ENCODE results near the gene HRNR. TPM values are rescaled to one million over a fixed set of nuclear protein-coding genes. Genes with fewer than 3 reads are reported as not detected.
"Not testable (repeated sequence)": the region's sequence is repeated elsewhere in the genome, so short reads cannot be mapped to it uniquely, and the experiment has no call there.

HRNR gene
- polyA plus RNA-seq, 1 donor from 2014 or later: not detected

- H3F3A ChIP-seq (ENCODE audit: insufficient read depth, low read length, poor library complexity, severe bottlenecking); H2AFZ ChIP-seq (ENCODE audit: low read depth, low read length); H3K9me3 ChIP-seq (ENCODE audit: low read length); H3K4me3 ChIP-seq (ENCODE audit: low read length); H4K20me1 ChIP-seq (ENCODE audit: insufficient read depth); H3K9ac ChIP-seq (ENCODE audit: low read length); H3K27ac ChIP-seq (ENCODE audit: low read length); H3K27me3 ChIP-seq (ENCODE audit: insufficient read depth, low read depth, low read length); H3K79me2 ChIP-seq (replicated peaks; ENCODE audit: insufficient read depth, low read length); H3K36me3 ChIP-seq (ENCODE audit: insufficient read depth, low read length); H3K4me2 ChIP-seq (ENCODE audit: low read length); H3K9me2 ChIP-seq (ENCODE audit: insufficient read depth, low read length): not testable (repeated sequence)
Measured at GRCh38 chr1:152219438-152219837, 4.6 kb downstream of the HRNR start.

DNA sequence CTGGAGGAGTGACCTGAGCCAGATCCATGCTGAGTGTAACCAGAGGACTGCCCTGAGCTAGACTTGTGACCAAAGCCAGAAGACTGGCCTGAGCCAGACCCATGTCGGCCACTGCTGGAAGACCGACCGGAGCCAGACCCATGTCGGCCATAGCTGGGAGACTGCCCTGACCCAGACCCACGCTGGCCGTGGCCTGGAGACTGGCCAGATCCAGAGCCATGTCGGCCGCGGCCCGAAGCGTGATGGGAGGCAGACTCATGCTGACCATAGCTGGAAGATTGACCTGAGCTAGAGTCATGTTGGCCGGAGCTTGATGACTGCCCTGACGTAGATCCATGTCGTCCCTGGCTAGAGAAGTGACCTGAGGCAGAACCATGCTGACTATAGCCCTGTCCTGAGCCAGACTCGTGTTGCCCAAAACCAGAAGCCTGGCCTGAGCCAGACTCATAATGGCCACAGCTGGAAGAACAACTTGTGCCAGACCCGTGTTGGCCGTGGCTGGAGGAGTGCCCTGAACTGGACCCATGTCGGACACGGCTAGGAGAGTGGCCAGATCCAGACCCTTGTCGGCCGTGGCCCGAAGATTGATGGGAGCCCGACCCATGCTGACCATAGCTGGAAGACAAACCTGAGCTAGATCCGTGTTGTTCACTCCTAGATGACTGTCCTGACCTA lies 5.1 kb downstream of the HRNR start:
- H3K4me2 ChIP-seq (ENCODE audit: low read length): no peak overlapping the region

DNA sequence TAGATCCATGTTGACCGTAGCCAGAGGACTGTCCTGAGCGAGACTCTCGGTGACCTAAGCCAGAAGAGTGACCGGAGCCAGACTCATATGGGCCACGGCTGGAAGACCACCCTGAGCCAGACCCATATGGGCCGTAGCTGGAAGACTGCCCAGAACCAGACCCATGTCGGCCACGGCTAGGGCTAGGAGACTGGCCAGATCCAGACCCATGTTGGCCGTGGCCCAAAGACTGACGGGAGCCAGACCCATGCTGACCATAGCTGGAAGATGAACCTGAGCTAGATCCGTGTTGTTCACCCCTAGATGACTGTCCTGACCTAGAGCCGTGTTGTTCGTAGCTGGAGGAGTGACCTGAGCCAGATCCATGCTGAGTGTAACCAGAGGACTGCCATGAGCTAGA lies 8.4 kb downstream of the HRNR start:
- not testable (repeated sequence) for H3K27ac ChIP-seq (ENCODE audit: low read length); H3K9me3 ChIP-seq (ENCODE audit: low read length); H3K9ac ChIP-seq (ENCODE audit: low read length)

More for the DNA sequence above, 5.1 kb downstream of the HRNR start:
- Histone ChIP-seq H3K9ac (ENCODE audit: low read length) (no peak overlapping the region), H3F3A (ENCODE audit: insufficient read depth, low read length, poor library complexity, severe bottlenecking) (no peaks in the 10 kb centered on the region), H3K9me2 (ENCODE audit: insufficient read depth, low read length) (no peaks in the 10 kb centered on the region), H3K36me3 (ENCODE audit: insufficient read depth, low read length) (no peaks in the 10 kb centered on the region), H3K9me3 (ENCODE audit: low read length) (no peaks in the 10 kb centered on the region), H3K27me3 (ENCODE audit: insufficient read depth, low read depth, low read length) (no peaks in the 10 kb centered on the region), H3K27ac (ENCODE audit: low read length) (no peak overlapping the region), H3K4me3 (ENCODE audit: low read length) (no peak overlapping the region), H3K79me2 (replicated peaks; ENCODE audit: insufficient read depth, low read length) (no peaks in the 10 kb centered on the region), H4K20me1 (ENCODE audit: insufficient read depth) (no peaks in the 10 kb centered on the region), H2AFZ (ENCODE audit: low read depth, low read length) (no peak overlapping the region)
- TF ChIP-seq, protein P1, sequence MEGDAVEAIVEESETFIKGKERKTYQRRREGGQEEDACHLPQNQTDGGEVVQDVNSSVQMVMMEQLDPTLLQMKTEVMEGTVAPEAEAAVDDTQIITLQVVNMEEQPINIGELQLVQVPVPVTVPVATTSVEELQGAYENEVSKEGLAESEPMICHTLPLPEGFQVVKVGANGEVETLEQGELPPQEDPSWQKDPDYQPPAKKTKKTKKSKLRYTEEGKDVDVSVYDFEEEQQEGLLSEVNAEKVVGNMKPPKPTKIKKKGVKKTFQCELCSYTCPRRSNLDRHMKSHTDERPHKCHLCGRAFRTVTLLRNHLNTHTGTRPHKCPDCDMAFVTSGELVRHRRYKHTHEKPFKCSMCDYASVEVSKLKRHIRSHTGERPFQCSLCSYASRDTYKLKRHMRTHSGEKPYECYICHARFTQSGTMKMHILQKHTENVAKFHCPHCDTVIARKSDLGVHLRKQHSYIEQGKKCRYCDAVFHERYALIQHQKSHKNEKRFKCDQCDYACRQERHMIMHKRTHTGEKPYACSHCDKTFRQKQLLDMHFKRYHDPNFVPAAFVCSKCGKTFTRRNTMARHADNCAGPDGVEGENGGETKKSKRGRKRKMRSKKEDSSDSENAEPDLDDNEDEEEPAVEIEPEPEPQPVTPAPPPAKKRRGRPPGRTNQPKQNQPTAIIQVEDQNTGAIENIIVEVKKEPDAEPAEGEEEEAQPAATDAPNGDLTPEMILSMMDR (IDR thresholded peaks at IDR 0.05; ENCODE audit: poor library complexity, severe bottlenecking): no peak
- TF ChIP-seq SMC3 (conservative IDR thresholded peaks at IDR 0.05; ENCODE audit: poor library complexity): no peak

GRCh38 chr1:152214911-152215310 lies 9.1 kb downstream of the HRNR start:
- not testable (repeated sequence) for H3K27ac ChIP-seq (ENCODE audit: low read length); H3K9me2 ChIP-seq (ENCODE audit: insufficient read depth, low read length); H4K20me1 ChIP-seq (ENCODE audit: insufficient read depth); H3K27me3 ChIP-seq (ENCODE audit: insufficient read depth, low read depth, low read length); H3K4me2 ChIP-seq (ENCODE audit: low read length); H3K9me3 ChIP-seq (ENCODE audit: low read length); H3K4me3 ChIP-seq (ENCODE audit: low read length); H3K79me2 ChIP-seq (replicated peaks; ENCODE audit: insufficient read depth, low read length); H3K9ac ChIP-seq (ENCODE audit: low read length); H3K36me3 ChIP-seq (ENCODE audit: insufficient read depth, low read length); H3F3A ChIP-seq (ENCODE audit: insufficient read depth, low read length, poor library complexity, severe bottlenecking); H2AFZ ChIP-seq (ENCODE audit: low read depth, low read length)

More for the DNA sequence above, 8.4 kb downstream of the HRNR start:
- H3K9me2 ChIP-seq (ENCODE audit: insufficient read depth, low read length); H3K4me3 ChIP-seq (ENCODE audit: low read length); H3K79me2 ChIP-seq (replicated peaks; ENCODE audit: insufficient read depth, low read length); H3K4me2 ChIP-seq (ENCODE audit: low read length); H3K27me3 ChIP-seq (ENCODE audit: insufficient read depth, low read depth, low read length); H2AFZ ChIP-seq (ENCODE audit: low read depth, low read length); H3K36me3 ChIP-seq (ENCODE audit: insufficient read depth, low read length); H3F3A ChIP-seq (ENCODE audit: insufficient read depth, low read length, poor library complexity, severe bottlenecking); H4K20me1 ChIP-seq (ENCODE audit: insufficient read depth): not testable (repeated sequence)

DNA sequence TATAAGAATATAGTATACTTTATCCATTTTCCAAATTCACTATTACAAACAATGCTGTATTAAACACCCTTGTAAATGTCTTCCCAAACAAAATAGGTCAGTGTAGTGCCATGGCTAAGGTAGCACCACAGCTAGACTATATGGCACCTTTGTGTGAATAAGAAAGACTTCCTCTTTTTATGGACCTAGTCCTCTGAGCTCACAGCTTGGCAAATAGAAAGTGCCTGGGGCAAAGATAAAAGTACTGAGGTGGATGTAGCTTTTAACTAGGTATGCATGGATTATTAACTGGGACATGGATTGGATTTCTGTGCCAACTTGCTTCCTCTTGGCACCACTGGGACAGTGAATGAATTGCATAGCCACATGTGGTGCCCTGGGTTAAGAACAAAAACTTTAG lies 25.0 kb downstream of the HRNR start:
- Histone ChIP-seq H3K9me3 (ENCODE audit: low read length) (no peaks in the 10 kb centered on the region), H3K36me3 (ENCODE audit: insufficient read depth, low read length) (no peaks in the 10 kb centered on the region), H3K9ac (ENCODE audit: low read length) (no peak overlapping the region)
- TF ChIP-seq RAD21 (conservative IDR thresholded peaks at IDR 0.05) (no peak), REST (IDR thresholded peaks at IDR 0.05; ENCODE audit: borderline replicate concordance) (no peak), EZH2 (IDR thresholded peaks at IDR 0.05; ENCODE audit: borderline replicate concordance, insufficient read depth, low read length, poor library complexity, severe bottlenecking) (no peak), TAF1 (IDR thresholded peaks at IDR 0.05; ENCODE audit: low read depth) (no peak), POLR2AphosphoS5 (IDR thresholded peaks at IDR 0.05) (no peak), SMC3 (conservative IDR thresholded peaks at IDR 0.05; ENCODE audit: poor library complexity) (no peak)

More for the DNA sequence above, 25.0 kb downstream of the HRNR start:
- Histone ChIP-seq H3K9me2 (ENCODE audit: insufficient read depth, low read length) (no peaks in the 10 kb centered on the region), H3K4me3 (ENCODE audit: low read length) (no peak overlapping the region), H3K27ac (ENCODE audit: low read length) (no peak overlapping the region), H3K79me2 (replicated peaks; ENCODE audit: insufficient read depth, low read length) (no peaks in the 10 kb centered on the region), H2AFZ (ENCODE audit: low read depth, low read length) (no peak overlapping the region), H3K27me3 (ENCODE audit: insufficient read depth, low read depth, low read length) (no peaks in the 10 kb centered on the region), H3K4me2 (ENCODE audit: low read length) (no peak overlapping the region), H3F3A (ENCODE audit: insufficient read depth, low read length, poor library complexity, severe bottlenecking) (no peaks in the 10 kb centered on the region), H4K20me1 (ENCODE audit: insufficient read depth) (no peaks in the 10 kb centered on the region)

All from neural cell (in vitro differentiated cells).